Measurements from ENCODE around the gene COG7.

Gene COG7

DNA sequence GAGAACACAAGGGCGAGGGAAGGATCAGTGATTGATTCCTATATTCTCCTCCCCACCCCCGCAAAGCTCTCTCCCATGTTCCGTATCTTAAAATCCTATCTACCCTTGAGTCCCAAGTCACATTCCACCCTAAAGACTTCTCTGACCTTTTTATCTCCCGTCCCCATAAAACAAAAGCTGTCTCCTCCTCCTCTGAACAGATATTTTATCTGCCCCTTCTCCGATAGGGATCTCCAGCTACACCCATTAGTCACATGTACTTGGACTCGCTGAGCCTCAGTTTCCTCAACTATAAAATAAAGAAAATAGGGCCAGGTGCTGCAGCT, 44.5 kb upstream of the COG7 start:
- FAIRE-seq (no peak), DNase-seq (ENCODE audit: insufficient read length, low spot score) (no peak)
- TF ChIP-seq, protein P1, sequence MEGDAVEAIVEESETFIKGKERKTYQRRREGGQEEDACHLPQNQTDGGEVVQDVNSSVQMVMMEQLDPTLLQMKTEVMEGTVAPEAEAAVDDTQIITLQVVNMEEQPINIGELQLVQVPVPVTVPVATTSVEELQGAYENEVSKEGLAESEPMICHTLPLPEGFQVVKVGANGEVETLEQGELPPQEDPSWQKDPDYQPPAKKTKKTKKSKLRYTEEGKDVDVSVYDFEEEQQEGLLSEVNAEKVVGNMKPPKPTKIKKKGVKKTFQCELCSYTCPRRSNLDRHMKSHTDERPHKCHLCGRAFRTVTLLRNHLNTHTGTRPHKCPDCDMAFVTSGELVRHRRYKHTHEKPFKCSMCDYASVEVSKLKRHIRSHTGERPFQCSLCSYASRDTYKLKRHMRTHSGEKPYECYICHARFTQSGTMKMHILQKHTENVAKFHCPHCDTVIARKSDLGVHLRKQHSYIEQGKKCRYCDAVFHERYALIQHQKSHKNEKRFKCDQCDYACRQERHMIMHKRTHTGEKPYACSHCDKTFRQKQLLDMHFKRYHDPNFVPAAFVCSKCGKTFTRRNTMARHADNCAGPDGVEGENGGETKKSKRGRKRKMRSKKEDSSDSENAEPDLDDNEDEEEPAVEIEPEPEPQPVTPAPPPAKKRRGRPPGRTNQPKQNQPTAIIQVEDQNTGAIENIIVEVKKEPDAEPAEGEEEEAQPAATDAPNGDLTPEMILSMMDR (IDR thresholded peaks at IDR 0.05; ENCODE audit: insufficient read depth, missing control alignments): no peak

DNA sequence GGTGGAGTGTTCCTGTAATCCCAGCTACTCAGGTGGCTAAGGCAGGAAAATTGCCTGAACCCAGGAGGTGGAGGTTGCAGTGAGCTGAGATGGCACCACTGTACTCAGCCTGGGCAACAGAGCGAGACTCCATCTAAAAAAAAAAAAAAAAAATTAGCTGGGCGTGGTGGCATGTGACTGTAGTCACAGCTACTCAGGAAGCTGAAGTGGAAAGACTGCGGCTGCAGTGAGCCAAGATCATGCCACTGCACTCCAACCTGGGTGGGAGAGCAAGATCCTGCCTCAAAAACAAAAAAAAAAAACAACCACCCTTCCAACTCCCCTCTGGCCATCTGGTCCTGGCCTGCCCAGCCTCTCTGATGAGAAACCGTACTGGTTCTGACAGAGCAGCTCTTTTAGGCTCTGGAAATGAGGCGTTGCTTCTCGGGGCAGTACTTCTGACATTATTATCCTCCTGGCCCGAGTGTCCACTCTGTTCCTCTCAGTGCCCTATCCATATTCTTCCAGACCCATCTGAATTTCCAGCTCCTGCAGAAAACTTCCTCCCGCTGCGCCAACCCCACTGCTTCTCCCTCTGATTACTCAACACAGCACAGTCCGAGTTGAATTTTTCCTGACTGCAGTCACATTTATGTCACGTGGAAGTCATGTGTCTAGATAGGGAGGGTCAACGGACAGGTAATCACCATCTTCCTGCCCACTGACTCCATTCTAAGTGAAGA, 44.0 kb upstream of the COG7 start:
- FAIRE-seq (no peak), DNase-seq (ENCODE audit: insufficient read length, low spot score) (no peak)
- TF ChIP-seq, protein P1 (IDR thresholded peaks at IDR 0.05; ENCODE audit: insufficient read depth, missing control alignments): no peak

DNA sequence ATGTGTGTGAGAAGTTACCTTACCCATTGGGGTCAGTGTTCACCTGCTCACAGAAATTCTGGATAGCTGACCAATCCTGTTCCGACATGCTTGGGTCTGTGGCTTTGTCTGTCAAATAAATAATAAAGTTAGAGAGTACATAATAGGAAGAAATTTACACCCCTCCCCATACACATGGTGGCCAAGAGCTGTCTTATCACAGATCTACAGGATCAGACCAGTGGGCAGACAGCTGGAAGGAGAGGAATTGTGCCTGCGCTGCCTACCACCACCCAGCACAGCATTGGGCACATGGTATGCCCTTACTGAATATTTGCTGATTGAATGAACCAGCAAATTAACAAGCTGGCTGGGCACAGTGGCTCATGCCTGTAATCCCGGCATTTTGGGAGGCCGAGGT, 42.7 kb upstream of the COG7 start:
- TF ChIP-seq, protein P1 (IDR thresholded peaks at IDR 0.05; ENCODE audit: insufficient read depth, missing control alignments): no peak
- no peak for FAIRE-seq
- no peak for DNase-seq (ENCODE audit: insufficient read length, low spot score)

DNA sequence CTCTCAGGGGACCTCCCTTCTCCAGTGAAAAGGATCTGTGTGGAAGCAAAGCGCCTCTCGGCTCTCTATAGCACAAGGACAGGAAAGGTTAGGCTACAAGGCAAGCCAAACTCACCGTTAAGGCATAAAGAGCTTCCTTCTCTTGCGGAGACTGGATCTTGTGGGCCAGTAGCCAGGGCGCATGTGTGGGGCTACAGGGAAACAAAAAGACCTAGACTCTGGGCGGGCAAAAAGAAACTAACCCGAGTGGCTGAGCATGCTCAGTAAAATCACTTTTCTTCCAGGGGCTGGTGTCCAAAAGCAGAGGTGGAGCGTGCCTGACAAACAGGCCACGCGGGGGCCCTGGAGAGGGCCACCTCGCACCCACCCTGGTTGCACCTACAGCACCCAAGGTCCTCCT, 41.2 kb upstream of the COG7 start:
- DNase-seq (ENCODE audit: insufficient read length, low spot score) (no peak), FAIRE-seq (no peak)
- TF ChIP-seq, protein P1 (IDR thresholded peaks at IDR 0.05; ENCODE audit: insufficient read depth, missing control alignments): no peak

DNA sequence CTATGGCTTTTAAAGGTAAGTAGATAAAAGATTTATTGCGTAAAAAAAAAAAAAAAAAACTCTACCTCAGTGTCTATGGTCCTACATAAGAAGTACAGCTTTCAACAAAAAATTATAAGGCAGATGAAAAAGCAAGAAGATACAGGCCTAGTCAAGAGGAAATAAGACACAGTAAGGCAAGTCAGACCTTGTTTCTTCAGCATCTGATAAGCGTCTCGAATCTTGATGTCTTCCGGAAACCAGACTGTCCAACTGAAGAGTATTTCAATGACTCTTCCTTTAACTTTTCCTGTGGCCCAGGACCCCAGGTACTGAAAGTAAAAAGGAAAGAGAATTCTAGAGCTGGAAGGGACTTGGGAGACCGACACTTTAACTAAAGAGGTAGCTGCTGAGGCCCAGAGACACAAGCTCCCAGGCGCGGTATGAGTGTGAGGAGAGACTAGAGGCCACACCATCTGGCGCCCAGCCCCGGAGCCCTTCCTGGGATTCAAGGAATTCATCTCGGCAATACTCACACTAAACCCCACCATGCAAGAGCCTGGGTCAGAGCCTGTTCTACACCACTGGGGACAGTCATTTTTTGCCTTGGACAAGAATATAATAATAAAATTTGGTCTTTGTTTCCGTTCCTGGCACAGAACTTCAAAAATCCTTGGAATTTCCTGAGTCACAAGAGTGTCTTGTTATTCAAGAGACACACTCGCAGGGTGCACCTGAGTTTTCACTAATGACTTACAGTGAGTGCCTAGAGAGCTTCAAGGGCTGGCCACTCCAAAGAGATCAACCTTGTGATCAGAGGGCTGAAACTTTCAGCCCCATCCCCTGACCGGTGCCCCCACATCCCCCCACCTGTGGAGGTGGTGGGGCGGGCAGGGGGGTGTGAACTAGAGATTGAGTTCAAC, 38.8 kb upstream of the COG7 start:
- FAIRE-seq: no peak
- DNase-seq (ENCODE audit: insufficient read length, low spot score): no peak
- TF ChIP-seq, protein P1 (IDR thresholded peaks at IDR 0.05; ENCODE audit: insufficient read depth, missing control alignments): no peak

DNA sequence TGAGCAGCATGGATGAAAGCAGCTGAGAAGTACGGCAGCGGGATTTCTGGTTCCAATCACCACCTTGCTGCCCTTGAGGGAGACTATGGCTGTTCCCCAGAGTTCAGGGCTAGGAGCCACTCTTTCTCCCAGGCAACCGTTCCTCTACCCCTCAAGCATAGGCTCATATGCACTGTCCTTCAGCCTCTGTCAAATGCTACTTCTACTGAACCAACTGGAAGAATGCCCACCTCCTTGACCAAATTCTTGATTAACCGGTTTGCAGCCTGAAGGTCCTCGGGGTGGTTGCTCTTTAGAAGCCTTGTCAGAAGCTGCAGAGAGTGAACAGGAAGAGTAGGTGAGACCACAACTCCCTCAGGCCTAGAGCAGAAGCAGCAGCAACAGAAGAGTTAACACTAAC, 33.5 kb upstream of the COG7 start:
- FAIRE-seq: no peak
- TF ChIP-seq, protein P1 (IDR thresholded peaks at IDR 0.05; ENCODE audit: insufficient read depth, missing control alignments): no peak

DNA sequence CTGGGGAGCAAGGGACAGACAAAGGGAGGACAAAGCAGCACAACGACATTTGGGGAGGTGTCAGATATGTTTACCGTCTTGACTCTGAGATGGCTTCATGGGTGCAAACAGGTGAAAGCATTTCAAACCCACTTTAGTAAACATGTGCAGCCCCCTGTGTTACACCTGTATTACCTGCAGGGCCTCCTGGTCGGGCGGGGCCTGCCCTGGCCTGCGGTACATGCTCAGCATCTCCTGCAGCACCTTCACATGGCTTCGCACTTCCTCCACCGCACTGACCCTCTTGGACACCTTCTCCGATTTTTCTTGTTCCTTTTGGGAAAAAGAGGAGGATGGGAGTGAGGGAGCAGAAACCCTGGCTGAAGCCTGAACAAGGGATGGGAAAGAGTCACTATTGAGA, 32.9 kb upstream of the COG7 start:
- FAIRE-seq (no peak), DNase-seq (ENCODE audit: insufficient read length, low spot score) (no peak)
- TF ChIP-seq, protein P1 (IDR thresholded peaks at IDR 0.05; ENCODE audit: insufficient read depth, missing control alignments): no peak

More for the DNA sequence above, 33.5 kb upstream of the COG7 start:
- DNase-seq (ENCODE audit: insufficient read length, low spot score): no peak

Data from D721Med (cell line).